Activated T-cell treated with anti-CD3 and anti-CD28 coated beads for 4 hours (primary cell): ENCODE data around the gene PLAC9.
"Not testable (repeated sequence)": the region's sequence is repeated elsewhere in the genome, so short reads cannot be mapped to it uniquely, and the experiment has no call there.

Source experiments
- DNase-seq: peaks from one replicate; pipeline ENCODE4 v3.0.0-alpha.2; 2020

Gene PLAC9, protein sequence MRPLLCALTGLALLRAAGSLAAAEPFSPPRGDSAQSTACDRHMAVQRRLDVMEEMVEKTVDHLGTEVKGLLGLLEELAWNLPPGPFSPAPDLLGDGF

DNA sequence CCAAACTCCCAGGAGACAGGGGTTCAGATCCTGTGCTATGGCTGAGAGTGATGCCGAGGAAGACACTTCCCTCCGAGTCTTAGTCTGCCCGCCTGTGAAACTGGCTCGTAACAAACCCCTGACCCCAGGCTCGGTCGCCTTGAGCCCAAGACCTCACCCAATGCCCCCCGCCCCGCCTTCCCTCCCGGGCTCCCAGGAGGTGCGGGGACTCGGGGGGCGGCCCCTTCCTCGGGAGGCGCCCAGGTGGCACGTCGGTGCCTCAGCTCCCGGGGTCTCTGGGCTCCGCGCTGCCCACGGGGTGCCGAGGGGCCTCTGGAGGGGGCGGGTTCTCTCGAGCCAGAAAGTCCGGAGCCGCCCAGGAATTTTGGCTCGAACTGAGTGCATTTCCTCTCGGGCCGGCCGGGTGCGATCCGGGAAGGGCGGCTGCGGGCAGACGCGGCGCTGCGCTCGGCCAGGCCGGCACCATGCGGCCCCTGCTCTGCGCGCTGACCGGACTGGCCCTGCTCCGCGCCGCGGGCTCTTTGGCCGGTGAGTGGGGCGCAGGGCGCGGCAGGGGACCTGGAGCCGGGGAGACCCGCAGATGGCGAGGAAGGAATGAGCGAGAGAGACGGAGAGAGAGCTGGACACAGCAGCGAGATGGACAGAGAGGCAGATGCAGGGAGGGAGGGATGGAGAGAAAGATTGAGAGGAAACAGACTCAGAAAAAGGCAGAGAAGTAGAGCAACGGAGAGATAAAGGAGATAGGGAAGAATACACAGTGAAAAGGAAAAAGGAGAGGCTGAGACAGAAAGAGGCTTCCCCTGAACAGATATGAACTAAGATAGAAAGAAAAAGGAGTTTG, at the start of gene PLAC9:
Gene PLAC9, plus strand, starts transcription at position 432 of the 841 bp plus-strand sequence. Its CDS starts 33 bp downstream, at position 465.
- no peak for DNase-seq

DNA sequence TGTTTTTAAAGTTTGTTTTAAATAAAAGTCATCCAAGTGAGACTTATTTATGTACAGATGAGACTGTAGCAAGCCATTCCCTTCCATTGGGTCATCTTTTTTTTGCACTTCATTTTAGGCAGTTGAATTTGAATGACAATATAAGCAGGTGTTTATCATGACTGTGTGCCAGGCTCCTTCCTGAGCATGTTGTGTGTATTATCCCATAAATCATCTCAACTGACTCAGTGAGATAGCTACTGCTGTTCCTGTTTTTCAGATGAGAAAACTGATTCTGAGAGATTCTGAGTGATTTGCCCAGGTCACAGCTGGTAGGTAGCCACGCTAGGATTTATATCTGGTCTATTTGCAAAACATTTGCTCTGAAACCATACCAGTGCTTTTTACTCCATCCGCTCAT, 42.4 kb upstream of the PLAC9 start:
- DNase-seq, result no peak

DNA sequence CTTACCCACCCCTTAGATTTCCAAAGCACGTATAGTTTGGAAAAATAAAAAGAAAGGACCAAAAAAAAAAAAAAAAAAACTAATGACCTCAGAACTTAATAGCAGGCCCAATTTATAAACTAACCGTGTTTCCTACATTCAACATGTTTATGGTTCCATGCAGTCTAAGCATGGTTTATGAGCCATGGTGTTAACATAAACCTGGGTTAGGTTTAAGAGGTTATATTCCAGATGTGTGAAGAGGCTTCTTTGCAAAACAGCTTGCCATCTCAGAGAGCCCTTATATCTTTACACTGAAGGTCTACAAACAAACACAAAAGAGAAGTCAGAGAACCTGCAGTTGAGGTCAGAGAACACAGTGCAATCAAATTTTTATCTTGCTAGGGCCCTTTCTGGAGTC, 38.3 kb upstream of the PLAC9 start:
- DNase-seq, result no peak

DNA sequence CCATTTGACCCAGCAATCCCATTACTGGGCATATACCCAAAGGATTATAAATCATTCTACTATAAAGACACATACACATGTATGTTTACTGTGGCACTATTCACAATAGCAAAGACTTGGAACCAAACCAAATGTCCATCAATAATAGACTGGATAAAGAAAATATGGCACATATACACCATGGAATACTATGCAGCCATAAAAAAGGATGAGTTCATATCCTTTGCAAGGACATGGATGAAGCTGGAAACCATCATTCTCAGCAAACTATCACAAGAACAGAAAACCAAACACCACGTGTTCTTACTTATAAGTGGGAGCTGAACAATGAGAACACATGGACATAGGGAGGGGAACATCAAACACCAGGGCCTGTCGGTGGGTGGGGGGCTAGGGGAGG, 34.3 kb upstream of the PLAC9 start:
- DNase-seq, result not testable (repeated sequence)

DNA sequence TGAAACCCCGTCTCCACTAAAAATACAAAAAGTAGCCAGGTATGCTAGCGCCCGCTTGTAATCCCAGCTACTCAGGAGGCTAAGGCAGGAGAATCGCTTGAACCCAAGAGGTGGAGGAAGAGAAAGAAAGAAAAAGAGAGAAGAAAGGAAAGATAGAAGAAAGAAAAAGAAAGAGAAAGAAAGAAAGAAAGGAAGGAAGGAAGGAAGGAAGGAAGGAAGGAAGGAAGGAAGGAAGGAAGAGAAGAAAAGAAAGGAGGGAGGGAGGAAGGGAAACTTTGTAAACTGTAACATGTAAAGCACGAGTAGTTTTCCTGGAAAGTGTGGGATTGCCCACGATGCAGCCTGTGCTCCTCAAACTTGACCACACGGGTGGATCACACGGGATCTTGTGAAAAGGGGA, 33.2 kb upstream of the PLAC9 start:
- DNase-seq, result not testable (repeated sequence)

DNA sequence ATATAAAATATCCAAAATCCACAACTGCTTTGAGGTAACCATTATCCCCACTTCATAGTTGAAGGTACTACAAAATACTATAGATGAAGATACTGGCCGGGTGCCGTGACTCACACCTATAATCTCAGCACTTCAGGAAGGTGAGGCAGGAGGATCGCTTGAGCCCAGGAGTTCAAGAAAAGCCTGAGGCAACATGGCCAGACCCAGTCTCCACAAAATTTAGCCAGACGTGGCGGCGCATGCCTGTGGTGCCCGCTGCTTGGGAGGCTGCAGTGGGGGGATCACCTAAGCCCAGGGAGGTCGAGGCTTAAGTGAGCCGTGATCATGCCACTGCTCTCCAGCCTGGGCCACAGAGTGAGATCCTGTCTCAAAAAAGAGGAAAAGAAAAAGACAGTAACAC, 32.4 kb upstream of the PLAC9 start:
- DNase-seq, result no peak

DNA sequence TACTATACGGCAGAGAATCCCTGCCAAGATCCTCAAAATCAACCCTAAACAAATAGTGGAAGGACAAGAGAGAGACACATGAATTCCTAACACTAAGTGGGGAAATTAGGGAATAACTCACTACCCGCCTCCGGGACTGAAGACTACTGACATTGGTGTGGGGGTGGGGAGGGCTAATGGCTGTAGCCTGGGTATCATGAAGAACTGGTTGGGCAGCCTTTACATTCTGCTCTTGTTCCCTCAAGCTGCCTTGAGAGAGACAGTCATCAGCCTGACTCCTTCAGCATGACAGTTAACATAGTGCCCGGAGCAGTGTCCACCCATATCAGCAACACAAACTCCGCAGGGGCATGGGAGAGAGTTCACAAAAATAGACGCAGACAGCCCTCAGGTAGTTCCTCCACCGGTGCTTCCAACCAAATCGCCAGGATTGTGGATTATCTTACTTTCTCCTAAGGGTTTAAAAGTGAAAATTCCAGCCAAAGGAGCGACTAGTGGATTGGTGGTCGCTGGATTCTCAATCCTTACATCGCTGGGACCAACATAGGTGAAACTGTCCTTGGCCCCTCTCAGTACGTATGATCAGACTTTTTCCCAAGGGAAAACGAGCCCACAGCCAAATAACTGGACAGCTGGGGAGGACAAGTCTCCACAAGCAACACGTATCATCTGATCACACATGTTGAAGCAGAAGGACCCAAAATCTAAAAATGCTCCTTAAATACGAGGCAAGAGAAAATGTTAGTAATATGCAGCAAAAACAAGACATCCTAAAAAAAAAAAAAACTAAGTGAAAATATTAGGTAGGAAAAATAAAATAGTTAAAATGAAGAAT, 31.5 kb upstream of the PLAC9 start:
- DNase-seq, result no peak

DNA sequence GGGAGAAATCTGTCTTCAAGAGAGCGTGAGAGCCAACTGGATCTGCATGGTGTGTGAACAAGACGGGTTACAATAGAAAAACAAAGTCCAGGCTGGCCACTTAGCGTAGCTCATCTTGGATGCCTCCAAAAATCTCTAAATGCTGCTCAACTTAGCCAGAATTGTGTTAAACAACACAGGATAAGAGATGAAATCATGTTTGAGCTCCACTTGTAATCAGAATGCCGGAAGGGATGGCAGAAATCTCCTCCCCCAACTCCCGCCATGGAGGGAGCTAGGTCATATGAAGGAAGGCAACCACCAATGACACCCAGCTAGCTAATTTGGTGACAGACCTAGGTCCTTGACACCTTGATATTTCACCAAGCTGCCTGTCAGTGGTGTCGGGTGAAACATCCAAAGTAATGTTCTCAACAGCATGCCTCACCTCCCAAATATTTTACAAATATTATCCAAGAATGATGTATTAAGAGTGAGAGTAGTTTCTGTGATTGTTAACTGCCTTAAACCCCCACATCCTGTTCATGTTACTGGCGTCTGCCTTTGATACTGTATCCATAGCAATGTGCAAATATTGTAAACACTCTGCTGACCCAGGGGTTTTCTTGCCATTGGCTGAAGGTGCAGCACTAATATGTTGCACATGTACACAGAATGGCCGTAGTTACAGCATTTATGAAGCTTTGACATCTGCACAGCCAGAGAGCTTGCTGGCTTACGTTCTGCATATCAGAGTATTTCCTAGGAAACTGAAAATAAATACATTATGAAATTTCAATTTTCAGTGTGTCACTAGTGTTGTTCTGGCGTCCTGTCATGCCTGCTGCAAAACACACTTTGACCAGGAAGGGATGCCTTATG, 28.2 kb upstream of the PLAC9 start:
- no peak for DNase-seq

DNA sequence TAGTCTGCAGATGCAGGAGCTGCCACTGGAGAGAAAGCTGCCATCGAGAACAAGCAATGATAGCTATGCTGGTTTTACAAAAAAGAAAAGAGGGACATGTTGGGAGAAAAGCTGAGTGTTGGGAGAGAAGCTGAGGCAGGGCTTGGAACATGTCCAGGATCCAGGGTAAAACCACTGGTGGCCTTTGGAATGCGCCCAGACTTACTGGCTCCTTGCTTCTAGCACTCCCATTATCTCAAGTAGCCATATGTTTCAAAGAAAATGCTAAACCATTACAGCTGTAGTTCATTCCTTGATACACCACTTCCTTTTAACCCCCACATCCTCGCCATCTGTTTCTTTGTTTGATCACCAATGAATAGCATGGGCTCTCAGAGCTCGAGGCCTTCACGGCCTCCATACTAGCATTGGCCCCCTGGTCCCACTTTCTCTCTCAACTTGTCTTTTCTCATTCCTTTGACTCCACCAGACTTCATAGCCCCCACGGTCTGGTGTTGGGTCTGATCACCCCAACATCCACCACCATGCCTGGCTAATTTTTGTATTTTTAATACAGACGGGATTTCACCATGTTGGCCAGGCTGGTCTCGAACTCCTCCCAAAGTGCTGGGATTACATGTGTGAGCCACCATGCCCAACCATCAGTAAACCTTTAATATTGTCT, 23.8 kb upstream of the PLAC9 start:
- no peak for DNase-seq

DNA sequence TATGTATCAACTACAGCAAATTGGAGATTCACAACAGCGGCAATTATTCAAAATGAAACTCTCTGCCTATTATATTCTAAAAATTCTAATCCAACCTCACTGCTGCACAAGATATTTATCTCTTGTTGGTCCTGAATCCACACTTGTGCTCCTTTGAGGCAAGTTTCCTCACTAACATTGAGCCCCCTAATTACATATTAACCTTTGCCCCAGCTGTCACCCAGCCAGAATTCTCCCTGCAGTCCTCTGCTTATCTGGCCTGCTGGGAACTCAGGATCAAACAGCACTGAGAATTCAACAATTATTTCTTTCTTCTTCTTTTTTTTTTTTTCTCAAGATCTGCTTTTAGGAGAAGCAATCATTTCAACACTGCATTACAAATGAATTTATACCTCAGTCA, 21.5 kb upstream of the PLAC9 start:
- DNase-seq, result no peak

DNA sequence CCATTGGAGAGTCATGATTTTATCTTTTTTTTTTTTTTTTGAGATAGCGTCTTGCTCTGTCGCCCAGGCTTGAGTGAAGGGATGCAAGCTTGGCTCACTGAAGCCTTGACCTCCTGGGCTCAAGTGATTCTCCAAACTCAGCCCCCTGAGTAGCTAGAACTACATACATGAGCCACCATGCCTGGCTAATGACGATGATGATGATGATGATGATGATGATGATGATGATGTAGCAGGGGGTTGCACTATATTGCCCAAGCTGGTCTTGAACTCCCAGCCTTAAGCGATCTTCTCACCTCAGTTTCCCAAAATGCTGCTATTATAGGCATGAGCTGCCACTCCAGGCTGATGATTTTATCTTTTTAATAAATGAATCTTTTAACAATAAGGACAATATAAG, 13.9 kb upstream of the PLAC9 start:
- DNase-seq, result no peak

DNA sequence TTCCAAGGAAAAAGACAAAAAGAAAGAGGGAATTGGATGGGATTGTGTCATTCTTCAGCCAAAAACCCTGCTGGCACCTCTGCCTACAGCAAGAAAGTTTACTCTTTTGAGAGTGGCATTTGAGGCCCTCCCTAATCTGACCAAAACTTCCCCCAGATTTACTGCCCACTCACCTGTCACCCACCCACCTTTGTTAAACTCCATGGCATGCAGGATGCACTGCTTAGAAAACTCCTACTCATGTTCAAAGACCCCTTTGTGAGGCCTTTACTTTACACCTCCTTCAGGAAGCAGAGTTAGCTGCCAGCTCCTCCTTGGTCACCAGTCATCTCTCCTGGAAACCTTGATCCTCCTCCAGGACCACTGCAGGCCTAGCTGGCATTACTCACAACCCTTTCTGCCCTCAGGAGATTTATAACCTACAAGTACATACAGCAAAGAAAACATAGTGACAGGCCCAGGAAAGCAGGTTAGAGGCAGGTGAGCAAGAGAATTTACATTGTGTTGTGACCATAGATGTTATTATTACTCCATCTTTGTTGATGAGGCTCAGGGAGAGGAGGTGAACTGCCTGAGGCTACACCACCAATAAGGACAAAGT, 10.3 kb upstream of the PLAC9 start:
- no peak for DNase-seq

DNA sequence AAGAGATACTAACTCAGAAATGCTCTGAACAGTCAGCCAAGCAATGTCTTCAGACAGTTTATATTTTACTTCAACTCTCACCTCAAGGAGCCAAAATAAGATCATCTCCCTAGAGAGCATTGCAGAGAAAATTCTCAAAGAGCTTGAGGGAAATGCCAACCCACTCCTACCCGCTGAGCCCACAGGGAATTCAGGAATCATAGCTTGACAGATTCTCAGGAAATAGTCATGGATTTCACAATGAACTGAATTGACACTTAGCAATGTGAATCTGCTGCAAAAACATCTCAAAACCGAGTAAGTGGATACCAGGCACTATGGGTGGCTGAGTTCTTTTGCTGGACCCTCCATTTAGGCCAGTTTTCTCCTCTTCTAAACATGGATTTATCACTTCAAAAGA, 9.8 kb upstream of the PLAC9 start:
- no peak for DNase-seq

DNA sequence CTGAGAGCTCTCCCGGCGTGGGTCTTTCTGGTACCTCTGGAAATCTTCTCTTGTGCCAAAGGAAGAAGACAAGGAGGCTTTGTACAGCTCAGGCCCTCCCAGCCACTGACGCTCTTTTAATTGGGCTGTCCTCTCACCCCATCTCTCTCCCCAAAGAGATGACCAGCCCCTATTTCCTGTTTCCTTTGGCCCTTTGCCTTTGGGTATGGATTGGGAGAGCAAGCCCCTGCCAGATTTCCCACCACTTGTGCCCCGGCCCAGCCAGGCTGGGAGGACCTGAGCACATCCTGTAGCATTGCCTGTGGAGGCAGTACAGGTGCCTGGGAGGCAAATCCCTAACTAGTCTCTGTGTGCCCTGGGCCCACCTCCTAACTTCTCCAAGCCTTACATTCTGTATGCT, 5.7 kb upstream of the PLAC9 start:
- no peak for DNase-seq

DNA sequence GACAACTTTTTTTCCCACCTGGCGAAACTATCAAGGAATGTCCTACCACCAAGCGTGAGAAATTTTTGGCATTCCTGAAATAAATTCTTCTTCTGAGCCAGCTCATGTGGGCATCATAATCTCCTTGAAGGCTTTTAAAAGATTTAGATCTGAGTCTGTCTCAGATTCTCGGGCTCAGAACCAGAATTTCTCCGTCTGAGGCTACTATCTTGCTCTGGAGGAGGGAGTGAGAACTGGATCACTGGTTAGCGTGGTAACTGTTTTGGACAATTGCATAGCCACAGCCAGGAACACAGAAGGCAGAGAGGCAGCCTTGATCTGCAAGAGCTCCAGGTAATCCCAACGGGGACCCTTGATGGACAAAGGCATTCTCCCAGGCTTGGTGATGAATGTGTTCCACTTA, 1.0 kb upstream of the PLAC9 start:
- DNase-seq, result no peak

DNA sequence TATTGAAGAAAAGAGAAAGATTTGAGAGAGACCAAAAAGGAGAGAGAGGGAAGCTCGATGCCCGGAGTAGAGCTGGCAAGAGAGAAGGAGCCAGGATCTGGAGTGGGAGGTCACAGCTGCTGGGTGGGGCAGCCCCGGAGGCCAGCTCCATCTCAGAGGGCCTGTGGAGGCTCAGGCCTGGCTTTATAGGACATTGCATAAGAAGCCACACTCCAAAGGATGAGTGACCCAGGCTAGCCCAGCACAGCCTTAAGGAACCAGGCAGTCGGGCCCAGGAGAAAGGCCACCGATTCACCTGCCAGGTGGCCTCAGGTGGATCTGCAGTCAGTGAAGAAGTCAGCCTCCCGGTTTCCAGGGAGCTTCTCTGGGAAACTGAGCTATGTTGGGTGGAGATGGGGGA, 676 bp downstream of the PLAC9 start:
- DNase-seq, result no peak

DNA sequence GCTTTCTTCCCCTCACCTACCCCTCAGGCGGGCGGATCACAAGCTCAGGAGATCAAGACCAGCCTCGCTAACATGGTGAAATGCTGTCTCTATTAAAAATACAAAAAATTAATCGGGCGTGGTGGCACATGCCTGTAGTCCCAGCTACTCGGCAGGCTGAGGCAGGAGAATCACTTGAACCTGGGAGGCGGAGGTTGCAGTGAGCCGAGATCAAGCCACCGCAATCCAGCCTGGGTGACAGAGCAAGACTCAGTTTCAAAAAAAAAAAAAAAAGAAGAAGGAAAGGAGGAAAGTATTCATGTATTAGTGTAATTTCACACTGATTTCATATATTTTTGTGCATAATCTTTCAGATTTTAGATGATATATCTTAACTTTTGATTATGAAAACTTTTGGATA, 1.2 kb downstream of the PLAC9 start:
- DNase-seq, result not testable (repeated sequence)

DNA sequence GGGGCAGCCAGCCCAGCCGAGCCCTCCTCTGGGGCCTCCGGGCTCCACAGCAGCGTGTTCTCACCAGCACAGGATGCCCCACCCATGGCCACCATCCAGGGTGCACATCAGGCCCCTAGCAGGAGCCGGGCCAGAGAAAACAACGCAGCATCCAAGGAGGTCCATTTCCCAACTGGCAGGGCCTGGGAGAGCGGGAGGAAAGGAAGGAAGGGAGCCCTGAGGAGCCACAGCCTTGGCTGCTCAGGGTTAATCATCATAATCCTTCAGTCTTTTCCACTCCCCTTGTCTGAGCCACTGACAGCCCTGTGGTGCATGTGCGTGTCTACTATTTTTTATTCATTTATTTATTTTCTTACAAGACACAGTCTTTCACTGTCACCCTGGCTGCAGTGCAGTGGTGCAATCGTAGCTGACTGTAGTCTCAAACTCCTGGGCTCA, 3.6 kb downstream of the PLAC9 start:
- no peak for DNase-seq

DNA sequence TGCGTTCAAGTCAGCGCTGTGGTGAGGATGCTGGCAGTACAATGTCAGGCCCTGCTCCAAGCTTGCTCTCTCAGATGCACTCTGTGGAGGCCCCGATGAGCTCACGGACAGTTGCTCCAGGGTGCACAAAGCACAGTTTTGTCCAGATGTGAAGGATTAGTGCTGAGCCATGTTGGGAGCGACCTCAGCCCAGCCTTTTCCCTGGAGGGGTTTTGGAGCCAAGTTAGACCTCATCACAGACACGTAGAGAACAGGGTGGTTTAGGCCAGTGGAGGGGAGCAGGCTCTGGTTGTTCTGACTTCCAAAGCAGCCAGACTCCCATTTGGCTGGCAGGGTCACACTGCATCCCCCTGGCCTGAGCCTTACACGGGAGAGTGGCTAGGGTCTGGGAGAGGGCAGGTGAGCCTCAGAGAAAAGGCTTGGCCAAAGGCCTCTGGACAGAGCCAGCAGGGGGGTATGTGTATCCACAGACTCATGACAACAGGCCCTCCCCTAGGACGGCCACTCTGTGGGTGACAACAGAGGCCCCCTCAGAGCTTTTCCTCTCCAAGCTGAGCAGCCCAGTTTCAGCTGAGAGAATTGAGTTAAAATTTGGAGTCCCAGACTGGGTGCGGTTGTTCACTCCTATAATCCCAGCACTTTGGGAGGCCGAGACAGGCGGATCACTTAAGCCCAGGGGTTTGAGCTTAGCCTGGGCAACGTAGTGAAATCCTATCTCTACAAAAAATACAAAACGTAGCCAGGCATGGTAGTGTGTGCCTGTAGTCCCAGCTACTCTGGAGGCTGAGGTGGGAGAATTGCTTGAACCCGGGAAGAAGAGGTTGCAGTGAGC, 4.7 kb downstream of the PLAC9 start:
- DNase-seq, result no peak

DNA sequence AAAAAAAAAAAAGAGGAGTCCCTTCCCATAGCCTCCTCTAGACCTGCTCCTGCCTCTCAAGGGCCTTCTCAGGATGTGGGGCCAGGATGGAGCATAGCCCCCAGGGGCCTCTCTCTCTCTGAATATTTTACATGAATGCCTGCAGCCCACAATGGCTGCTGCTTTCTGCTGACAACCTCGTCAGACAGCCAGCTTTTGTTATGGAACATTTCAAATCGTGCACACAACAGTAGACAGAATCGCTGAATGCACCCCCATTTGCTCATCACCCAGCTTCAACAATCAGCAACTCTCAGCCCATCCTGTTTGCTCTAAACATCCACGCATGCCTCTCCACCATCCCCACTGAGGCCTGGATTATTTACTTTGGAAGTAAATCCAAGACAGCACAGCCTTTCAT, 5.4 kb downstream of the PLAC9 start:
- DNase-seq, result no peak

DNA sequence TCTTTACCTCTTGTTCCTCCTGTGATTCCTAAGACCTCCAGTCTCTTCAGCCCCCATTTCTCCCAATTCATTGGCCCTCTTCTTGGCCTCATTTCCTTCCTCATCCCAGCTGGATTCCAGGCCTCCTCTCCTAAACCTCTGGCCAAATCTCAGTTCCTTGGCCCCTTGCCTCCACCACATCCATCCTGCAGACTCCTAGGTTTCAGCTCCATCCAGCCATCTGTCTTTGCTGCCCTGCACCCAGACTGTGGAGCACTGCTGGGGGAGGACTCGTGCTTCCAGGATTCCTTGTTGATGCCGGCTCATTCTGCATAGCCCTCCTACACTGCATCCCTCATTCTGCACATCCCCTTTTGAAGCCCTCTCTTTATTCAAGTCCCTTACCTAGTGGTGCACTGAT, 6.7 kb downstream of the PLAC9 start:
- no peak for DNase-seq
